Fibroblast of skin of abdomen (primary cell): Measurements from ENCODE around the gene RNF144A.

ENCODE experiments used
- DNase-seq: peaks from one replicate; pipeline ENCODE4 v3.0.0-alpha.2; 2013

RNF144A gene

DNA sequence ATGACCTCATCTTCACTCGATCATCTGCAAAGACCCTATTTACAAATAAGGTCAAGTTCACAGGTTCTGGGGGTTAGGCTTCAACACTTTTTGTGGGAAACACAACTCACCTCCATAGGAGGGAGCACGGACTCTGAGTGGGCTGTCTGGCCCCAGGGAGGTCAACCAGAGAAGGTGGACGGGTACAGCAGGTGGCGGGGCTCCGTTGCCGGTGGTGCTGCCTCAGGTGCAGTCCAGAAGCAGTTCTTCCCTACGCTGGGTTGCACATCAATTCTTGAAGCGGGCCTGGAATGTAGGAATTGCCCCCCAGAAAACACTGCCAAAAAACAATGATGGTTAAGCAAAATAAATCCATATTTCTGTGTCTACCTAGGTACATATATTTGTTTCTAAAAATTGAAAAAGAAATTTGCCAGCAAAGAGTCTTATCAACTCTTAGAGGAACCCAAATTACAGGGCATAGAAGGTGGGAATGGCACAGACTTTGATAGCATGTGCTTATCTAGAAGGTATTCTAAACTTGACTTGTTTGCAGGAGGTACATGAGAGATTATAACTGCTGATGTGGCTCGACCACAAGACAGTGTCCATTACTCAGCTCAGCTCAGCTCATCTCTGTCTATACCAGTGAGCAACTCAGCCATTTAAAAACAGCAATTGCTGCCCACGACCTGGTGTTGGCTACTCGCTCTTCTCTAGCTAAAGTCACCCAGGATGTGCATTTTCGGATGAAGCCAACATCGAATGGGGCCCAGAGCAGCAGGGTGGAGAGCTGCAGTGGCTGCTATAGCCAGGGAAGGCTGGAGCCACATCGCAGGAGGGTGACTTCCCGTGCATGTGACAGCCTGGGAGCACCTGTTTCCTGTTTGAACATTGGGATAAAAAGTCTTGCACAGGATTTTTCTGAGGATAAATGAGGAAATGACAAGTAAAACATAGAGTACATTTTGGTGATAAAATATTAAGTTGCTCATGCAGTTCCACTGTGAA is 128.7 kb downstream of the RNF144A start:
- DNase-seq, result no peak

DNA sequence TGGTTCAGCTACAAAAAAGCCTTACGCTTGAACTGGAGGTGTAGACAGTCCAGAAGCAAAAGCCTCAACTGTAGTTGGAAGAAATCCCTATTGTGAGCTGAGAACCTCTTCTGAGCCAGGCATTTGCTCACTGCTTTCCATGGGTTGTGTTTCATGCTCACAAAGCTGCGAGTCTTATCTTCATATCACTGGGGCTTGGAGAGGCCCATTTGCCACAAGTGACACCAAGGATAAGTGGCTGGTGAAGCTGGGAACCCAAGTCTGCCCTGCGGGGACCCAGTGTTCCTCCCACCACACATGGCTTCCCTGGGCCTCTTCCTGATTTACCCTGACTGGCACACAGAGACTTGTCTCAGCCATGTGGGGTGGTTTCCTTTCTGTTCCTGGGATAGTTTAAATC is 130.4 kb downstream of the RNF144A start:
- DNase-seq, result no peak

DNA sequence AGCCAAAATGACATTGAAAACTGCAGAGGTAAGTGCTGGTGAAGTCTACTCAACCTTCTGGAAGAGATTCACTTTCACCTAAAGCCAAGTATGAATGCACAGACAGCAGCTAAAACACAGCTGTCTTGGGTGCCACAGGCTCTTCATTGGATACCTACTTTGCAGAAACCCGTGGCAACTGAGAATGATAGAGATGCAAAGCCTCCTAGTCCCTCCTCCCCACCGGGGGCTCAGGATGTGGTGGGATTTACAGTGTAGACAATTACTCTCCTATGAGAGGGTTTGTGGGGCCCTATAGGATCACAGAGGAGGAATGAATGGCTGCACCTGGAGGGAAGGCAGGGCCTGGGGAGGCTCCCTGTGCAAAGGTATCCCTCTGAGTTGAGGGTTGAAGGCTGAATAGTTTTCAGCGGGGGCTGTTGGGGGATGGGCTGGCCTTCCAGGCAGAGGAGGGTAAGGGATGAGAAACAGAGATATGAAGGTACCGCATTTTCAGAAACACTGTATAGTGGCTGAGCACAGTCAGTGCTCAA is 131.6 kb downstream of the RNF144A start:
- no peak for DNase-seq

DNA sequence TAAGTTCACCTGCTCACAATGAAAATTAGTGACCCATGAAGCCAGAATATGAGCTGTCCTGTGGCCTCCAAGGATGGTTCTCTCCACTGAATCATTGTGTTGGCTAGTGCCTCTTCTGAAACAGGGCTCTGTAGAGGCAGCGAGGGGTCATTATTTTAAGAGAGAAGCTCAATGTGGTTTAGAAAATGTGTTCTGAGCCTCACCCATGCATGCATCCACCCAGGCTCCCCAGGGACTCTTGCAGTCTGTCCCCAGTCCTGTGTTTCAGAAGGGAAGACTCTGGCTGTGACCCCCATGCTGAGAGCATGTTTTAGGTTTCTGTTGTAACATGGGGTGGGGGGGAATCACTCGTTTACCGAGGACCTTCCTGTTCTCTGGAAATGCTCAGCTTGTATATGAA is 135.2 kb downstream of the RNF144A start:
- no peak for DNase-seq

DNA sequence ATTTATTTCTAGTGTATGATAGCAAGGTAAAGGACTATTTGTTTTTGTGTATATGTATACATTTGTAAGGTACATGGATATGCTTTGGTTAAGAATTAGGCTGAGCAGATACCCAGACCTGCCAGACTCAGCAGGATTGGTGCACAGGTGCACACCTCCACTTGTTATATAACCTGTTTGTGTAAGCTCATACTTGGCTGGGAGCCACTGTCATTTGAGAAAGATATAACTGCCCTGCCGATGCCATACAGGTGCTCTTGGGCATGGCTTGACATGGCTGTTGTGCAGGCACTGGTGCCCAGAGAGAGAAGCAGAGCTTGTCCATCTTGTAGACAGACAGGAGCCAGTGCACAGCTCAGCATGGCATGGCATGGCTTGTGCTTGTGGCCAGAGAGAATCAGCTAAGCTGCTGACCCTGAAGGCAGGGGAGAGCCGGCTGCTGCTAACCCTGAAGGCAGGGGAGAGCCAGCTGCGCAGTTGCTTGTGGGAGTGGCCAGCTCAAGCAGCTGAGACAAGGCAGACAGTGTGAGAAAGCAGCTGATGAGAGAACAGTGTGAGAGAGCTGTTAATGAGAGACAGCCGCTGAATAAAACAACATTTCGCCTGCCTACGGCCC is 136.5 kb downstream of the RNF144A start:
- no peak for DNase-seq

DNA sequence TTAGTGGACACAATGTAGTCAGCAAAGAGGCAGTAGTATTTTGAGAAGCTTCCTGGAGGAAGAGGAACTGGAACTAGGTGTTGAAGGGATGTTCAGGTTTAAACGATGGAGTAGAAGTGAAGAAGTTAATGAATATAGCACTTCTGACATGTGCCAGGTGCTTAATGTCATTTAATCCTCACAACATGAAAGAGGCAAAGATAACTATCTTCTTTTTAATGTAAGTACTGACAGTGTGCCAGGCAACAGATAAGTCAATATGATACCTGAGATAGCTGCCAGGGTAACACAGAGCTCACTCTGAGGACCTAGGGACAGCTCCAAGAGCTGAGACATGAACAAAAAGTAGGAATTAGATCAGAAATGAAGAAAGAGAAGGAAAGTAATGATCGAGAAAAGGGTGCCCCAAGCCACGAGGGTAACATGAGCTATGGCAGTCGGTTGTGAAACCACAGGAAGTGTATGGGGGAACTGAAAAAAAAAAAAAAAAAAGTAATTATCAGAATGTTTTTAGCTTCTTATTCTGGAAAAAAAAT is 140.7 kb downstream of the RNF144A start:
- DNase-seq, result no peak

DNA sequence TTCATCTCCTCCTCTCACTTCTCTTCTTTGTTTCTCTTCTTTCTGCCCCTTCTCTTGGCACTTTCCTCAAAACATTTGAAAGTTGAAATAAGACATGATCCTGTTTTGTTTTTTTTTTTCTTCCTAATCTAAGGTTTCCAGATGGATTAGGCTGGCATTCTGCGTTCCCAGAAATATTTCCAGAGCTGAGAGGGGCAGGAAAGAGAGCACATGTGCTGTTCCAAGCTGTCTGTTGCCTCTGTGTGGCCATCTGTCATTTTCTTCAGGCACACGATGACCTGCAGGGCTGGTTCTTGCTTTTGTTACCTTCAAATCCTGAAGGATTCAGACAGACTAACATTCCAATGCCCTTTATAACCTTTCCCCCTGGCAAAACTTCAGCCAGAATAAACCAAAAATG is 142.9 kb downstream of the RNF144A start:
- no peak for DNase-seq

DNA sequence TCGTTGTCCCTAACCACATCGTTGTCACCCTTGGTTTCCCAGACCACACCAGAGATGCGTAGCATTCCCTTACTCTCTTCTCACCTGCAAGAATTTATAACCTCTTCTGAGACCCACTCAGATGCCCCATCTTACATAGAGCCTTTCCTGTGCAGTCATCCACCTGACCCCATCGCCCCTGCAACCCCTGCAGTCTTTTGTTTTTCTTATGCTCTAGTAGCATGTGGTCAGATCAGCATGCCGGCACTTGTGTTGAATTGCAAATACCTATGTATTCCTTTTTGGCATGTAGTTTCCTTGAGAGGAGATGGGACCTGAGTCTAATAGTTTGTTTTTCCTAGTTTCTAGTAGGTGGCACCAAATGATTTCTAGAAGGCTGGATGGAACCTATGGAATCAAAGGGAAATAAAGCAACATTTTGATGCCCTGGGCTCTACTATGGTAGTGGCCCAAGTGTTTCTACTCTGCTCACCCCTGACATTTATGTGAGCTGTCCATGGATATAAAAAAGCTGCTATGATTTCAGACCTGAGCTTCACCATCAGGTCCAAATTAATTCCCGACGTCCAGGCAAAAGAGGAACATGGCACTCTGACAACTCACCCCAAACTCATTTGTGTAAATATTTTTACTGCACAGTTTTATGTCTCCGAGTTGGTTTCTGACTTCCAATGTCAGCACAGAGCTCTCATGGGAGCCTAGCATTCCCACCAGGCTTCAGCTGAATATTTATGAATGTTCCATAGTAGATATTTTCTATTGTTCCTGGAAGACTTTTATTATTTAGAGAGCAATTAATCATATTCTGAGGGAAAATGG is 143.6 kb downstream of the RNF144A start:
- no peak for DNase-seq

DNA sequence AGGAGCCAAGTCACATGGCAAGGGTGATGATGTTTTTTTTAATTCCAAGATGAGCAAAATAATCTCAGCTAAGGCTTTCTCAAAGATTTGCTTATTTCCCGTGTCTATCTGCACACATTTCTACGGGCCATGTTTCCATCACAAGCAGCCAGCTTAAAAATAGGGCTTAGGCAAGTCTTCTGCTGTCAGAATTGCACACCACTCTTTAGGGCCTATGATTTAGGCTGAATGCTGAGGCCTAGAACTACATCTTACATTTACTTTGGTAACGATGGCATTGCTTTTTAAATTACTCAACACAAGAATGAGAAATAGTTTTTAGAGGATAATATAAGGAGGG is 144.2 kb downstream of the RNF144A start:
- no peak for DNase-seq

DNA sequence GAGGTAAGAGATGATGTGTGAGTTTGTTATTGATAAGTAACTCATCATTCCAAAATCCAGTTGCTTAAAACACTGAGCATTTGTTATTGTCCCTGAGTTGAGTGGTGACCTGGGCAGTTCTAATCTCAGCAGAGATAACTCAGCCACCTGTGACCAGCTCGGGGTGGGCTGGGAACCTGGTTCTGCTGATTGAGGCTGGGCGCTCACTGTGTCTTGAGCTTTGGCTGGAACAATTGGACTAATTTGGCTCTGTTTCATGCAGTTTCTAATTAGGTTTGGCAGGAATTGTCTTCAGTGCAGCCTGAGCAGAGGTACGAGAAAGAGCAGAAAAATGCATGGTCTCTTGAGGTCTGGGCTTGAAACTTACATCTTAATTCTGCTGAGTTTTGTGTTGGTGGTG is 144.7 kb downstream of the RNF144A start:
- no peak for DNase-seq

DNA sequence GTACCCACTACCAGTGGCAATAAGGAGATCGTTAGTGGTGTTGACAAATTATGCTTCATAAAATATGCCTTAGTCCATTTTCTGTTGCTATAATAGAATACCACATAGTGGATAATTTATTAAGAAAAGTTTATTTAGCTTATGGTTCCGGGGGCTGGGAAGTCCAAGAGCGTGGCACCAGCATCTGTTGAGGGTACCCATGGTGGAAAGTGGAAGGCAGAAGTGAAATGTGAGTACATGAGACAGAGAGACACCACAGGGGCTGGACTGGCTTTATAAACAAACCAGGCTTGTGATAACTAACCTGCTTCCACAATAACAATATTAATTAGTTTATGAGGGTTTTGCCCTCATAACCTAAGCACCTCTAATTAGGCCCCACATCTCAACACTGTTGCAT is 146.6 kb downstream of the RNF144A start:
- DNase-seq, result no peak

DNA sequence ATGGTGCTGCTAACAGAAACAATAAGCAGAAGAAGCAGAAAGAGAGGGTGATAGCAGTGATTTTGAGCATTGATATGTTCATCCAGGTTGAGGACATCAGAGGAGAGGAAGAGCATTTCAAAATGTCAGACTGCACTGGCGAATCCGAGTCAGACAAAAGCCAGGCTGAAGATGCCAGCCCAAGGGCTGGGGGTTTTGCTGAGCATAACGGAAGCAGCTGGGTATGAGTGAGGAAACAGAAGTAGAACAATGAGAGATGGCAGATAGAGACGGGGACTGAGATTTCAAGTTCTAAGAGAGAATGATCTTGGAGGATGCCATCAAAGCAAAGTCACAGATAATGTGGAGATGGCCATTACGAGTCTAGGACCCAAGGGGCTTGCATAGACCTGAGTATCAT is 151.2 kb downstream of the RNF144A start:
- DNase-seq, result no peak

DNA sequence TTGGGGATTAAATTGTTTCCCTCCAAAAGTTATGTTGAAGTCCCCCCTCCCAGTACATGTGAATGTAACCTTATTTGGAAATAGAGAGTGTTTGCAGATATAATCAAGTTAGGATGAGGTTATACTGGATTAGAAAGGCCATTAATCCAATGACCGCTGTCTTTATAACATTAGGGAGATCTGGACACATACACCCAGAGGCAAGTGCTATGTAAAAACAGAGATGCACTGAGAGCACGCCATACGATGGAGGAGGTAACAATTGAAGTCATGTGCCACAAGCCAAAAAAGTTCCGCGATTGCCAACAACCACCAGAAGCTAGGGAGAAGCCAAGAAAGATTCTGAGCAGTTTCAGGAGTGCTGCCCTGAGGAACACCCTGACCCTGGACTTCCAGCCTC is 153.3 kb downstream of the RNF144A start:
- DNase-seq, result no peak

DNA sequence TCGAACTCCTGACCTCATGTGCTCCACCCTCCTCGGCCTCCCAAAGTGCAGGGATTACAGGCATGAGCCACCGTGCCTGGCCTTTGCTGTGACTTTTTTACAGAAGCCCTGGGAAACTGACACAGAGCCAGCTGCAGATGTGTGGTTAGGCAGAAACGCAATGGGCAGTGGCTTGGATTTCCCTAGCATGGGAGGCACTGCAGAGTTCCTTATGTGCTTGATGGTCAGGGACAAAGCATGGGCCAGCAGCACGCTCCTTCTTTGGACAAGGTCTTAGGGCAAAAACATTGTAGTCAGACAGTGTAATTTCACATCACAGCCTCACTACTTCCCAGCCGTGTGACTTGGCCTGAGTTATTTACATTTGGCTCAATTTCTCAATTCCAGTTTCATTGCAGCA is 153.9 kb downstream of the RNF144A start:
- DNase-seq, result no peak

DNA sequence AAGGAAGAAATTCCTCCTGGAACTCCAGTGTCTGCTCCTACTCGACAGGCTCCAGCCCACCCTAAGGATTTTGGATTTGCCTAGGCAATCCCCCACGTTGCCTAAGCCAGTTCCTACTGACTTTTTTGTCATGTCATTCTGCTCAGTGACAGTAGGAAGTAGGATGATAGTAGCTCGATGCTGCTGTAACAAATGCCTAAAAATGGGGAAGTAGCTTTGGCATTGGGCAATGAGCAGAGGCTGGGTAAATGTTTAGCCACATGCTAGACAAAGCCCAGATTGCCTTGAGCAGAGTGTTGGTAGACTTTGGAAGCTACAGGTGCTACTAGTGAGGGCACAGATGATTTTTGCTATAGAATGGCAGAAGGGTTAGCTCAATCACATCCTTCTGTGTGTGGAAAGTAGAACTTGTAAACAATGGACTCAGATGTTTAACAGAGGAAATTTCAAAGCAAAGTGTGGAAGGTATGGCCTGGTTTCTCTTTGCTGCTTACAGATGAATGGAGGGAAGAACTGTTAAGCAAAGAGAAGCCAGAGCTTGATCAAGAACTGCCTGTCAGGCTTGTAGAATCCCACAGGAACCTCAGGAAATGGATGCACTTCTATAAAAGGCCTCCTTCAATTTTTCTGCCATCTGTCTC is 154.8 kb downstream of the RNF144A start:
- no peak for DNase-seq

DNA sequence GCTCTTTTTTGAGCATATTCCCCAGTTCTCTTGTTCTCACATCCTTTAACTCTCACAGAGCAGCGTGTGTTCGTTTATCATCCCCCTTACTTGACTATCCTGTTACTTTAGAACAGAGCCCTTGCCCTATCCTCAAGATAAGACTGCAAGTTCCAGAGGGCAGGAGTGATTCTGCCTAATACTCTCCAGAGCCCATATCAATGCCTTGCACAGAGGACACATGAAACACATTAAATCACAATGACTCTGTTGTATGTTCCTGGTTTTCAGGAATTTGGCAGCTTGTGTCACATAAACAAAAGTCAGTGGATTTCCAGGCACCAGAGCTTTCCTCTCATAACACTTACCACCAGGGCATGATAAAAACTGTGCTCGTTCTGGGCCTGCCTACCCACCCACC is 156.7 kb downstream of the RNF144A start:
- DNase-seq, result no peak

DNA sequence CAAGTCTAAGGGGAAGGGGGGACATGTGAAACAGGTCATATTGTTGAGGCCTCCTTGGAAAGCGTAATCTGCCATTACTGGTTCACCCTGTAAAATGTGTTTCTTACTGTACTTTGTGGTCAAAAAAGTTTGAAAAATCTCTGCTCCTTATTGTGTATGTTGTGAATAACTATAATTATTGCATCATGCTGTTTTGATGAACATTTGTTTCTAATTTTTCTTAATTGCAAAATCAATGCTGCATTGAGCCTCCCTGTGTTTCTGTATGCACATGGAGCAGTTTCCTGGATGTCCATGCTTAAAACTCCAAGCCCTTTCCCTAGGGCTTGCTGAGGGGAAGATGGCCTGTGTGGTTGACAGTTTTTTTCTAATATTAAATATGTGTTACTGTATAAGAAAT is 158.6 kb downstream of the RNF144A start:
- peak; percentile 6 for DNase-seq

DNA sequence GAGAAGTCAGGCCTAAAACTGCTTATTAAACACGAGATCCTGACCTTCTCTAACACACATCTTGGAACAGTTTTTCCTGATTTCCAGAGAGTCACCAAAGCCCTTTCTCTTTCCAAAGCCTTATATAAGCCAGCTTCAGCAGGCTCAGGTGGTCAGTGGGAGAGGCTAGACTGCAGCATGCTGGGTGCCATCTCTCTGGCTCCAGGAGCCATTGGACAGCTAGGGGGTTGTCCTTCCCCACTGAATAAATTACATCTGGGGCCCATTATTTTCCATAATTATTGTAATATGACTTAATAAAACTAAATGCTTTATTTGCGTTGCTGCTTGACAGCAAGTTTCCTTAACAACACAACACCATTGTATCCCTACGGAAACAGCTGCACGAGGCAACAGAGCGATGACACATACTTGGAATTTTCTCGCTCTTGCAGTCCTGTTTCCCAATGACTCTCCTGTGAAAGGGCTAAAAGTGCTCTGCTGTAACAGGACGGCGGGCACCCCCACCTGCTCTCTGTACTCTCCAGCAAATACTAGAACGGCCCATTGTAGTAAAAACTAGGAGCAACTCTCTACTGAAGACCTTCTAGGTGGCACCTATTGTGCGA is 160.6 kb downstream of the RNF144A start:
- DNase-seq, result peak; percentile 39

DNA sequence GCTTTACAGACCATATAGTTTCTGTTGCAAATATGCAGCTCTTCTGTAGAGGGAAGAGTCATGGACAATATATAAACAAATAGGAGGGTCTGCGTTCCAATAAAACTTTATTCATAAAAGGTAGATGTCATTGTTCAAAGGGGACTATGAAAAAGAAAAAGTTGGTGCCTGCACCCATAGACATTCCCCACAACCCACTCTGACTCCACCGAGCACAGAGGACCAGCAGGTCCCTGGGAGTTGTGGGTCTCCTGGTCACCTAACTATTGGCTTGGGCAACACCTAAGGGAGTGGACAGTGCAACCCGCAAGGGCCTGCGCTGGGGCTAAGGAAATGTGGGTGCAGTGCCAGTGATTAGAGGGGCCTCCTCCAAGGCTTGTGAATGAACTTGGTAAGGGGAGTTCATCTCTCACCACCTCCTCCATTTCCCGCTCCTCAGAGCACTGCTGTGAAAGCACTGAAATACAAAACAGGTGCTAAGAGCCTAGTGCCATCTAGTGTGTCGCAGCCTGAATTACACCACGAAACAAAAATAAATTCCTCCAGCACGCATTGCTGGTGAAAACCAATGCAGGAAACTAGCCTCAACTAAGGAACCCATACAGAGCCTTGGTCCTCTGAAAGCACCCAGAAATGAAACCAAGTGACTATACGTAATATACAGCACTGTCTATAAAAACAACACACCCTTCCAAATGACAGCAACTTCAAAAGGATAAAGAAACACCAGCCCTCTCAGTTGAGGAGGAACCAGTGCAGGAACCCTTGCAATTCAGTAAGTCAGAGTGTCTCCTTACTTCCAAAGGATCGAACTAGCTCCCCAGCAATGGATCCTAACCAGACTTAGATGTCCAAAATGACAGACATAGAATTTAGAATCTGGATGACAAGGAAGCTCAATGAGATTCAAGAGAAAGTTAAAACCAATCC is 166.6 kb downstream of the RNF144A start:
- DNase-seq, result no peak

DNA sequence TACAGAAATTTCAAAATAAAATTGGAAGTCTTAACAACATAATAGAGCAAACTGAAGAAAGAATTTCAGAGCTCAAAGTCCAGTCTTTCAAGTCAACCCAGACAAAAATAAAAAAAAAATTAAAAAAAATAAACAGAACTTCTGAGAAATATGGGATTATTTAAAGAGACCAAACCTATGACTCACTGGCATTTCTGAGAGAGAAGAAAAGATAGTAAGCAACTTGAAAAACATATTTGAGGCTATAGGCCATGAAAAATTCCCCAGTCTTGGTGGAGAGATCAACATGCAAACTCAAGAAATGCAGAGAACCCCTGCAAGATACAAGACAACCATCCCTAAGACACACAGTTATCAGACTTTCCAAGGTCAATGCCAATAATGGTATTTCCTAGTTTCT is 167.4 kb downstream of the RNF144A start:
- no peak for DNase-seq

DNA sequence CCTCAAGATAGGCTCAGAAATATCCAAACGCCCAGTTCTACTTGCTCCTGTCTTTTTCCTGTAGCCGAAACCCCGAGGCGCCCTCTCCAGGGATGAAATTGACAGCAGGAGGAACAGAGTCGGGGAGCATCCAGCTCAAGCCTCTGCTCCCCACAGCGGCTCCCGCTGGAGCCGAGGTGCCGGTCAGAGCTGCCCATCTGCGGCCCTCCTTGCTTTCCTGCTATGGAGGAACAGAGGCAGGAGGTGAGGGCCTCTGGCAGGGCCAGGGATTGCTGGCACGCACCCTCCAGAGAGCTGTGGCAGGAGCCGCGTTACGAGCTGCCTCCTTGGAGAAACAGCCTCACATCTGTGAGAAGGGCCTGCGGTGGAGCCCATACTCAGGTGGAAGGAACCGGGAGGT is 172.1 kb downstream of the RNF144A start:
- DNase-seq, result no peak
